ENCODE results near the gene ALOXE3. TPM values are rescaled to one million over a fixed set of nuclear protein-coding genes. Genes with fewer than 3 reads are reported as not detected.

The ALOXE3 gene
- total and polyA plus RNA-seq, 2 experiments from 2014 or later: 0.10 TPM; not detected in 1

GRCh38 chr17:8141741-8142140 lies 23.4 kb upstream of the ALOXE3 start:
- Histone ChIP-seq H3K27ac (no peak overlapping the region), H3K4me1 (ENCODE audit: low read depth) (peaks cover 5% of the 10 kb centered on the region), H3K4me3 (no peak overlapping the region), H3K36me3 (peaks cover 43% of the 10 kb centered on the region), H3K9me3 (ENCODE audit: low read depth) (no peaks in the 10 kb centered on the region), H3K27me3 (no peaks in the 10 kb centered on the region)
- TF ChIP-seq CTCF (IDR thresholded peaks at IDR 0.05; ENCODE audit: low read depth, low read length): no peak
- DNase-seq (ENCODE audit: low read depth in 1 of 2, low spot score in 1 of 2): peak in 1 of 2 donors; percentile 5

- no peak for TF ChIP-seq CTCF (IDR thresholded peaks at IDR 0.05; ENCODE audit: low read depth, low read length)
- Histone ChIP-seq H3K36me3 (peaks cover 36% of the 10 kb centered on the region), H3K27me3 (no peaks in the 10 kb centered on the region)
Measured at GRCh38 chr17:8141045-8141444, 22.7 kb upstream of the ALOXE3 start.

GRCh38 chr17:8140065-8141029 lies 22.0 kb upstream of the ALOXE3 start:
- H3K4me3 ChIP-seq: no peak overlapping the region
- peaks cover 31% of the 10 kb centered on the region for H3K36me3 ChIP-seq
- H3K4me1 ChIP-seq (ENCODE audit: low read depth): peaks cover 5% of the 10 kb centered on the region
- H3K27ac ChIP-seq: peak overlapping the region; percentile 71
- DNase-seq (ENCODE audit: low read depth in 1 of 2, low spot score in 1 of 2): peak in 1 of 2 donors; percentile 64
- no peak for TF ChIP-seq CTCF (IDR thresholded peaks at IDR 0.05; ENCODE audit: low read depth, low read length)
- H3K27me3 ChIP-seq: no peaks in the 10 kb centered on the region
- no peaks in the 10 kb centered on the region for H3K9me3 ChIP-seq (ENCODE audit: low read depth)

More at GRCh38 chr17:8141045-8141444, 22.7 kb upstream of the ALOXE3 start:
- peak overlapping the region; percentile 20 for H3K27ac ChIP-seq
- no peak overlapping the region for H3K4me3 ChIP-seq
- H3K4me1 ChIP-seq (ENCODE audit: low read depth): peaks cover 5% of the 10 kb centered on the region
- H3K9me3 ChIP-seq (ENCODE audit: low read depth): no peaks in the 10 kb centered on the region
- no peak for DNase-seq (ENCODE audit: low read depth in 1 of 2, low spot score in 1 of 2)

GRCh38 chr17:8138672-8139371 lies 20.5 kb upstream of the ALOXE3 start:
- peaks cover 5% of the 10 kb centered on the region for H3K4me1 ChIP-seq (ENCODE audit: low read depth)

GRCh38 chr17:8138374-8138671 lies 20.0 kb upstream of the ALOXE3 start:
- H3K27me3 ChIP-seq: no peaks in the 10 kb centered on the region
- DNase-seq (ENCODE audit: low read depth in 1 of 2, low spot score in 1 of 2): no peak
- peaks cover 18% of the 10 kb centered on the region for H3K36me3 ChIP-seq
- peaks cover 5% of the 10 kb centered on the region for H3K4me1 ChIP-seq (ENCODE audit: low read depth)
- no peak for TF ChIP-seq CTCF (IDR thresholded peaks at IDR 0.05; ENCODE audit: low read depth, low read length)
- no peak overlapping the region for H3K27ac ChIP-seq
- H3K9me3 ChIP-seq (ENCODE audit: low read depth): no peaks in the 10 kb centered on the region
- H3K4me3 ChIP-seq: peak overlapping the region; percentile 40

More at GRCh38 chr17:8138672-8139371, 20.5 kb upstream of the ALOXE3 start:
- peak; percentile 95 to 98 for DNase-seq (ENCODE audit: low read depth in 1 of 2, low spot score in 1 of 2)
- Histone ChIP-seq H3K36me3 (peaks cover 22% of the 10 kb centered on the region), H3K9me3 (ENCODE audit: low read depth) (no peaks in the 10 kb centered on the region), H3K27ac (peak overlapping the region; percentile 71), H3K27me3 (no peaks in the 10 kb centered on the region), H3K4me3 (peak overlapping the region; percentile 40)
- TF ChIP-seq CTCF (IDR thresholded peaks at IDR 0.05; ENCODE audit: low read depth, low read length): peak; percentile 85

All from cardiac muscle cell (in vitro differentiated cells and primary cell).